GM12878 (cell line): ENCODE data around the gene SOX18. TPM values are rescaled to one million over a fixed set of nuclear protein-coding genes. Genes with fewer than 3 reads are reported as not detected.

Experiments used
- BACH1 ChIP-seq: fragments of 450-650 bp; IDR thresholded peaks from 2 replicates; pipeline ENCODE4 v1.6.1; 2017; ENCODE audit warnings: mild to moderate bottlenecking, borderline replicate concordance
- BMI1 ChIP-seq: fragments of 450-650 bp; IDR thresholded peaks from 2 replicates; pipeline ENCODE4 v1.6.1; 2016; ENCODE audit warnings: mild to moderate bottlenecking, moderate library complexity, borderline replicate concordance
- CBFB ChIP-seq: IDR thresholded peaks from 2 replicates; pipeline ENCODE4 v1.6.1; 2016; ENCODE audit warnings: antibody characterized with exemption, low read depth
- CBX3 ChIP-seq: fragments of 200-600 bp; sonication (generic); IDR thresholded peaks from 2 replicates; pipeline ENCODE4 v1.6.1; 2016; ENCODE audit warnings: low read depth, borderline replicate concordance
- HDGF ChIP-seq: fragments of 450-650 bp; IDR thresholded peaks from 2 replicates; pipeline ENCODE4 v1.6.1; 2016; ENCODE audit warnings: antibody characterized with exemption
- JUNB ChIP-seq: IDR thresholded peaks from 2 replicates; pipeline ENCODE4 v1.6.1; 2016; ENCODE audit warnings: antibody characterized with exemption, mild to moderate bottlenecking
- MTA2 ChIP-seq: fragments of 450-650 bp; IDR thresholded peaks from 2 replicates; pipeline ENCODE4 v1.6.1; 2016; ENCODE audit warnings: low read depth, mild to moderate bottlenecking, moderate library complexity
- NFIC ChIP-seq: IDR thresholded peaks from 2 replicates; pipeline ENCODE4 v1.6.1; 2012; ENCODE audit warnings: low read depth, mild to moderate bottlenecking, inconsistent platforms, low read length, moderate library complexity
- NR2C1 ChIP-seq: fragments of 450-650 bp; IDR thresholded peaks from 2 replicates; pipeline ENCODE4 v1.6.1; 2017; ENCODE audit warnings: antibody characterized with exemption, mild to moderate bottlenecking, moderate library complexity
- NR2F1 ChIP-seq: fragments of 450-650 bp; conservative IDR thresholded peaks from 2 replicates; pipeline ENCODE4 v1.6.1; 2017; ENCODE audit warnings: mild to moderate bottlenecking
- SMAD1 ChIP-seq: fragments of 450-650 bp; IDR thresholded peaks from 2 replicates; pipeline ENCODE4 v1.6.1; 2018; ENCODE audit warnings: mild to moderate bottlenecking, low read depth; ENCODE audit not compliant: partially characterized antibody
- SMARCA5 ChIP-seq: fragments of 450-650 bp; IDR thresholded peaks from 2 replicates; pipeline ENCODE4 v1.6.1; 2017; ENCODE audit warnings: mild to moderate bottlenecking
- SRF ChIP-seq, 2 experiments: IDR thresholded peaks; 2 replicates each; pipeline ENCODE4 v1.6.1; 2011; ENCODE audit warnings: low read depth in 2 of 2, low read length in 2 of 2, mild to moderate bottlenecking in 1 of 2, moderate library complexity in 1 of 2
- STAT3 ChIP-seq: IDR thresholded peaks from 2 replicates; pipeline ENCODE4 v1.6.1; 2011; ENCODE audit warnings: low read depth, low read length, improper control_type of control experiment
- SUZ12 ChIP-seq: fragments of 200-600 bp; sonication (generic); IDR thresholded peaks from one replicate; pipeline ENCODE4 v1.6.1; 2018; ENCODE audit warnings: antibody characterized with exemption, mild to moderate bottlenecking; ENCODE audit not compliant: unreplicated experiment
- TCF3 ChIP-seq: IDR thresholded peaks from 2 replicates; pipeline ENCODE4 v1.6.1; 2012; ENCODE audit warnings: low read depth, mild to moderate bottlenecking, low read length, borderline replicate concordance; ENCODE audit not compliant: insufficient read depth
- polyA plus RNA-seq, 11 experiments: library from polyadenylated mRNA; depleted of rRNA in 4 of 11; unstranded in 6 of 11; stranded (reverse) in 5 of 11; fragments of >200 nt; fragmentation: Nextera tagmentation in 4 of 11; fragmentation: Illumina TruSeq in 1 of 11; extraction: Ambion mirVana in 4 of 11; extraction: Trizol in 1 of 11; gene quantifications; 1 replicate in 1 of 11; 2 replicates in 10 of 11; pipeline versions ENCODE4 v1.2.1 to v1.2.3, GENCODE V29; 2011 to 2016; ENCODE audit warnings: inconsistent platforms in 2 of 11, missing spikeins in 2 of 11, low read depth in 1 of 11
- total RNA-seq, 4 experiments: library from RNA; depleted of rRNA in 3 of 4; stranded (reverse); fragments of >200 nt in 3 of 4; fragmentation: Illumina TruSeq in 1 of 4; extraction: Trizol in 1 of 4; gene quantifications; 2 replicates each; pipeline versions ENCODE4 v1.2.1 to v1.2.3, GENCODE V29; 2013 to 2021
- TF ChIP-seq, protein P1 (sequence below): IDR thresholded peaks from 2 replicates; pipeline ENCODE4 v1.6.1; 2011; ENCODE audit warnings: low read depth, mild to moderate bottlenecking, low read length, moderate library complexity, borderline replicate concordance; ENCODE audit errors: extremely low read depth
- TF ChIP-seq, protein P2 (sequence below): IDR thresholded peaks from 2 replicates; pipeline ENCODE4 v1.6.1; 2011; ENCODE audit warnings: borderline replicate concordance, low read depth, mild to moderate bottlenecking, moderate library complexity, low read length; ENCODE audit not compliant: insufficient read depth, poor library complexity, severe bottlenecking
- TF ChIP-seq, protein P3 (sequence below): fragments of 450-650 bp; IDR thresholded peaks from 2 replicates; pipeline ENCODE4 v1.6.1; 2017; ENCODE audit warnings: mild to moderate bottlenecking, moderate library complexity
- TF ChIP-seq, protein P4 (sequence below): fragments of 450-650 bp; formaldehyde crosslinking; IDR thresholded peaks from 2 replicates; pipeline ENCODE4 v1.4.0; 2020; ENCODE audit warnings: mild to moderate bottlenecking, moderate library complexity

Gene SOX18
- total and polyA plus RNA-seq, 10 of the 15 experiments (the other 5 are each of a cell fraction or from before 2014, with no cell fraction given) = 0.05 to 5.6 (median 0.28) TPM; not detected in 3

DNA sequence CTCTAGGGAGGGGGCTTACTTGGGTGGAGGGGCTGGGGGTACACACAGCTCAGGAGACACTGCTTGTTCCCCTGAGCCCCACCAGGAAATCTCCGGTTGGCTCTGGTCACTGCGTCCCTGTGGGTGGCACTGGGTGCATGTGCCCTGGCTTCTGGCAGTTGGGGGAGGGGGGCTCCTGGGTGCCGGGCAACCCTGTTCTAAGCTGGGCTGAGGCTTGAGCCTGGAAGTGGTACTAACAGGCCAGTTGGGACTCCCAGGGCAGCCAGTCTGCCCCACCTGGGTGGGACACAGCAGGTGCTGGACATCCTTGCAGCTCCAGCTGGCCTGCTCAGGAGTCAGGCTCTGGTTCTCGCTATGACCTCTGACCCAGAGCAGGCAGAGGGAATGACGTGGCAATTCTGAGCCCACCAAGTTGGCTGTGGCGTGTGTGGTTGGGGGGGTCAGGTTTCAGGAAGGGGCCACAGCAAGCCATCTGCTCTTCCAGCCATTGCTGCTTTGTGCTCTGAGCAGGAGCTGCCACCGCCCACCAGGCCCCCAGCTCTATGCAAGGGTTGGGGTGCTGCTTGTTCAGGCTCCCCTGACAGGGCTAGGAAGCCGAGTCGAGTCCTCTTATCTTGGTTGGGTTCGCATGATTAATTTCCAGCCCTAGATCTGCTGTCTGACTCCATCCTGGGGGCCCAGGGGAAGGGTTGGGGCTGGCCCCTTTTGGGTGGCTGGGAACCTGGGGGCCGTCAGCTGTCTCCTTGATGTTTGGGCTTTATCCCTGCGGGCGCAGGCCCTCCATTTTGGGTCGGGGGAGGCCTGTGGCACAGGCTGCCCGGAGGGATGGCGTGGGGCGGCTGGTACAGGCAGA is 12.9 kb downstream of the SOX18 start (continued):
- TF ChIP-seq, protein P1, sequence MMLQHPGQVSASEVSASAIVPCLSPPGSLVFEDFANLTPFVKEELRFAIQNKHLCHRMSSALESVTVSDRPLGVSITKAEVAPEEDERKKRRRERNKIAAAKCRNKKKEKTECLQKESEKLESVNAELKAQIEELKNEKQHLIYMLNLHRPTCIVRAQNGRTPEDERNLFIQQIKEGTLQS = no peak
- TF ChIP-seq STAT3 (no peak), SRF (IDR thresholded peaks at IDR 0.05; ENCODE audit: low read depth in 2 of 2, low read length in 2 of 2) (no peak), NR2C1 (peak; percentile 79), SUZ12 (no peak), CBFB (0 out of 2 replicates have a peak, but pooled peaks have one; percentile 2), BMI1 (0 out of 2 replicates have a peak, but pooled peaks have one; percentile 9), SMAD1 (no peak), NFIC (no peak), HDGF (0 out of 2 replicates have a peak, but pooled peaks have one; percentile 7), MTA2 (no peak), SMARCA5 (no peak), TCF3 (no peak), JUNB (peak; percentile 19; the same call in 1 of the 2 replicates), NR2F1 (peak; percentile 90), BACH1 (peak; percentile 38; the same call in 1 of the 2 replicates), CBX3 (no peak)
- TF ChIP-seq, protein P2, sequence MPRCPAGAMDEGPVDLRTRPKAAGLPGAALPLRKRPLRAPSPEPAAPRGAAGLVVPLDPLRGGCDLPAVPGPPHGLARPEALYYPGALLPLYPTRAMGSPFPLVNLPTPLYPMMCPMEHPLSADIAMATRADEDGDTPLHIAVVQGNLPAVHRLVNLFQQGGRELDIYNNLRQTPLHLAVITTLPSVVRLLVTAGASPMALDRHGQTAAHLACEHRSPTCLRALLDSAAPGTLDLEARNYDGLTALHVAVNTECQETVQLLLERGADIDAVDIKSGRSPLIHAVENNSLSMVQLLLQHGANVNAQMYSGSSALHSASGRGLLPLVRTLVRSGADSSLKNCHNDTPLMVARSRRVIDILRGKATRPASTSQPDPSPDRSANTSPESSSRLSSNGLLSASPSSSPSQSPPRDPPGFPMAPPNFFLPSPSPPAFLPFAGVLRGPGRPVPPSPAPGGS = peak; percentile 81
- TF ChIP-seq, protein P3, sequence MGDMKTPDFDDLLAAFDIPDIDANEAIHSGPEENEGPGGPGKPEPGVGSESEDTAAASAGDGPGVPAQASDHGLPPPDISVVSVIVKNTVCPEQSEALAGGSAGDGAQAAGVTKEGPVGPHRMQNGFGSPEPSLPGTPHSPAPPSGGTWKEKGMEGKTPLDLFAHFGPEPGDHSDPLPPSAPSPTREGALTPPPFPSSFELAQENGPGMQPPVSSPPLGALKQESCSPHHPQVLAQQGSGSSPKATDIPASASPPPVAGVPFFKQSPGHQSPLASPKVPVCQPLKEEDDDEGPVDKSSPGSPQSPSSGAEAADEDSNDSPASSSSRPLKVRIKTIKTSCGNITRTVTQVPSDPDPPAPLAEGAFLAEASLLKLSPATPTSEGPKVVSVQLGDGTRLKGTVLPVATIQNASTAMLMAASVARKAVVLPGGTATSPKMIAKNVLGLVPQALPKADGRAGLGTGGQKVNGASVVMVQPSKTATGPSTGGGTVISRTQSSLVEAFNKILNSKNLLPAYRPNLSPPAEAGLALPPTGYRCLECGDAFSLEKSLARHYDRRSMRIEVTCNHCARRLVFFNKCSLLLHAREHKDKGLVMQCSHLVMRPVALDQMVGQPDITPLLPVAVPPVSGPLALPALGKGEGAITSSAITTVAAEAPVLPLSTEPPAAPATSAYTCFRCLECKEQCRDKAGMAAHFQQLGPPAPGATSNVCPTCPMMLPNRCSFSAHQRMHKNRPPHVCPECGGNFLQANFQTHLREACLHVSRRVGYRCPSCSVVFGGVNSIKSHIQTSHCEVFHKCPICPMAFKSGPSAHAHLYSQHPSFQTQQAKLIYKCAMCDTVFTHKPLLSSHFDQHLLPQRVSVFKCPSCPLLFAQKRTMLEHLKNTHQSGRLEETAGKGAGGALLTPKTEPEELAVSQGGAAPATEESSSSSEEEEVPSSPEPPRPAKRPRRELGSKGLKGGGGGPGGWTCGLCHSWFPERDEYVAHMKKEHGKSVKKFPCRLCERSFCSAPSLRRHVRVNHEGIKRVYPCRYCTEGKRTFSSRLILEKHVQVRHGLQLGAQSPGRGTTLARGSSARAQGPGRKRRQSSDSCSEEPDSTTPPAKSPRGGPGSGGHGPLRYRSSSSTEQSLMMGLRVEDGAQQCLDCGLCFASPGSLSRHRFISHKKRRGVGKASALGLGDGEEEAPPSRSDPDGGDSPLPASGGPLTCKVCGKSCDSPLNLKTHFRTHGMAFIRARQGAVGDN = peak; percentile 95
- TF ChIP-seq, protein P4, sequence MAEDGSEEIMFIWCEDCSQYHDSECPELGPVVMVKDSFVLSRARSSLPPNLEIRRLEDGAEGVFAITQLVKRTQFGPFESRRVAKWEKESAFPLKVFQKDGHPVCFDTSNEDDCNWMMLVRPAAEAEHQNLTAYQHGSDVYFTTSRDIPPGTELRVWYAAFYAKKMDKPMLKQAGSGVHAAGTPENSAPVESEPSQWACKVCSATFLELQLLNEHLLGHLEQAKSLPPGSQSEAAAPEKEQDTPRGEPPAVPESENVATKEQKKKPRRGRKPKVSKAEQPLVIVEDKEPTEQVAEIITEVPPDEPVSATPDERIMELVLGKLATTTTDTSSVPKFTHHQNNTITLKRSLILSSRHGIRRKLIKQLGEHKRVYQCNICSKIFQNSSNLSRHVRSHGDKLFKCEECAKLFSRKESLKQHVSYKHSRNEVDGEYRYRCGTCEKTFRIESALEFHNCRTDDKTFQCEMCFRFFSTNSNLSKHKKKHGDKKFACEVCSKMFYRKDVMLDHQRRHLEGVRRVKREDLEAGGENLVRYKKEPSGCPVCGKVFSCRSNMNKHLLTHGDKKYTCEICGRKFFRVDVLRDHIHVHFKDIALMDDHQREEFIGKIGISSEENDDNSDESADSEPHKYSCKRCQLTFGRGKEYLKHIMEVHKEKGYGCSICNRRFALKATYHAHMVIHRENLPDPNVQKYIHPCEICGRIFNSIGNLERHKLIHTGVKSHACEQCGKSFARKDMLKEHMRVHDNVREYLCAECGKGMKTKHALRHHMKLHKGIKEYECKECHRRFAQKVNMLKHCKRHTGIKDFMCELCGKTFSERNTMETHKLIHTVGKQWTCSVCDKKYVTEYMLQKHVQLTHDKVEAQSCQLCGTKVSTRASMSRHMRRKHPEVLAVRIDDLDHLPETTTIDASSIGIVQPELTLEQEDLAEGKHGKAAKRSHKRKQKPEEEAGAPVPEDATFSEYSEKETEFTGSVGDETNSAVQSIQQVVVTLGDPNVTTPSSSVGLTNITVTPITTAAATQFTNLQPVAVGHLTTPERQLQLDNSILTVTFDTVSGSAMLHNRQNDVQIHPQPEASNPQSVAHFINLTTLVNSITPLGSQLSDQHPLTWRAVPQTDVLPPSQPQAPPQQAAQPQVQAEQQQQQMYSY (CRISPR knock-in tag) = 0 out of 2 replicates have a peak, but pooled peaks have one; percentile 42
